HepG2 (cell line): ENCODE results near the gene C21orf58. TPM values are rescaled to one million over a fixed set of nuclear protein-coding genes. Genes with fewer than 3 reads are reported as not detected.
A peak's percentile ranks its signal among the peaks of the same experiment; 100 is the strongest.

Experiments used
- CENPT ChIP-seq: sonication (generic); formaldehyde crosslinking; IDR thresholded peaks from 2 replicates; pipeline ENCODE4 v1.8.0; 2022; ENCODE audit warnings: low read depth, mild to moderate bottlenecking, moderate library complexity, missing genetic modification reagents
- HDAC1 ChIP-seq: sonication (generic); formaldehyde crosslinking; IDR thresholded peaks from 2 replicates; pipeline ENCODE4 v1.5.1; 2020; ENCODE audit warnings: mild to moderate bottlenecking, missing genetic modification reagents
- ISL2 ChIP-seq: sonication (generic); formaldehyde crosslinking; IDR thresholded peaks from 2 replicates; pipeline ENCODE4 v1.5.0; 2020; ENCODE audit warnings: missing genetic modification reagents
- SATB2 ChIP-seq: sonication (generic); formaldehyde crosslinking; IDR thresholded peaks from 2 replicates; pipeline ENCODE4 v1.5.0; 2020; ENCODE audit warnings: missing genetic modification reagents
- SMAD1 ChIP-seq: sonication (generic); formaldehyde crosslinking; IDR thresholded peaks from 2 replicates; pipeline ENCODE4 v1.4.0; 2020; ENCODE audit warnings: missing genetic modification reagents, low read depth, mild to moderate bottlenecking, borderline replicate concordance
- SMC3 ChIP-seq: IDR thresholded peaks from 2 replicates; pipeline ENCODE4 v1.6.1; 2011; ENCODE audit warnings: low read length, improper control_type of control experiment
- ZBTB38 ChIP-seq: sonication (generic); formaldehyde crosslinking; IDR thresholded peaks from 2 replicates; pipeline ENCODE4 v1.5.1; 2020; ENCODE audit warnings: mild to moderate bottlenecking, missing genetic modification reagents
- ZBTB7B ChIP-seq: sonication (generic); formaldehyde crosslinking; IDR thresholded peaks from 2 replicates; pipeline ENCODE4 v1.4.0; 2020; ENCODE audit warnings: missing genetic modification reagents
- ZNF598 ChIP-seq: sonication (generic); formaldehyde crosslinking; IDR thresholded peaks from 2 replicates; pipeline ENCODE4 v1.5.1; 2020; ENCODE audit warnings: mild to moderate bottlenecking, missing genetic modification reagents, borderline replicate concordance
- ZNF670 ChIP-seq: sonication (generic); formaldehyde crosslinking; IDR thresholded peaks from 2 replicates; pipeline ENCODE4 v1.8.0; 2022; ENCODE audit warnings: mild to moderate bottlenecking, missing genetic modification reagents, borderline replicate concordance
- polyA plus RNA-seq, 8 experiments: library from polyadenylated mRNA; depleted of rRNA in 3 of 8; stranded (reverse) in 7 of 8; unstranded in 1 of 8; fragments of >200 nt; fragmentation: Illumina TruSeq in 4 of 8; extraction: Trizol in 4 of 8; gene quantifications; 2 replicates each; pipeline versions ENCODE4 v1.2.1 to v1.2.3, GENCODE V29; 2011 to 2016; ENCODE audit warnings: low read depth in 4 of 8, missing spikeins in 1 of 8, mixed read lengths in 1 of 8; ENCODE audit not compliant: insufficient read depth in 1 of 8
- total RNA-seq, 5 experiments: library from RNA; depleted of rRNA; stranded (reverse); fragments of >200 nt; fragmentation: Illumina TruSeq; extraction: Trizol; gene quantifications; 2 replicates each; pipeline ENCODE4 v1.2.3, GENCODE V29; 2016; ENCODE audit warnings: low read depth in 1 of 5
- TF ChIP-seq, protein P1 (sequence below), 2 experiments: sonication (generic) in 1 of 2; formaldehyde crosslinking in 1 of 2; IDR thresholded peaks; 2 replicates each; pipeline versions ENCODE4 v1.4.0 to v1.6.1; 2018 to 2020; ENCODE audit warnings: missing genetic modification reagents in 2 of 2, borderline replicate concordance in 1 of 2, low read depth in 1 of 2, mild to moderate bottlenecking in 1 of 2, missing biosample characterization in 1 of 2
- TF ChIP-seq, protein P2 (sequence below): sonication (generic); formaldehyde crosslinking; IDR thresholded peaks from 2 replicates; pipeline ENCODE4 v1.4.0; 2020; ENCODE audit warnings: missing genetic modification reagents
- TF ChIP-seq, protein P3 (sequence below): sonication (generic); formaldehyde crosslinking; IDR thresholded peaks from 2 replicates; pipeline ENCODE4 v1.4.0; 2020; ENCODE audit warnings: missing genetic modification reagents
- TF ChIP-seq, protein P4 (sequence below): sonication (generic); formaldehyde crosslinking; IDR thresholded peaks from 2 replicates; pipeline ENCODE4 v1.4.0; 2020; ENCODE audit warnings: missing genetic modification reagents

C21orf58 gene
- total and polyA plus RNA-seq, 2 of the 13 experiments (the other 11 are each of a cell fraction or from before 2014, with no cell fraction given): 3.5 to 6.8 TPM

DNA sequence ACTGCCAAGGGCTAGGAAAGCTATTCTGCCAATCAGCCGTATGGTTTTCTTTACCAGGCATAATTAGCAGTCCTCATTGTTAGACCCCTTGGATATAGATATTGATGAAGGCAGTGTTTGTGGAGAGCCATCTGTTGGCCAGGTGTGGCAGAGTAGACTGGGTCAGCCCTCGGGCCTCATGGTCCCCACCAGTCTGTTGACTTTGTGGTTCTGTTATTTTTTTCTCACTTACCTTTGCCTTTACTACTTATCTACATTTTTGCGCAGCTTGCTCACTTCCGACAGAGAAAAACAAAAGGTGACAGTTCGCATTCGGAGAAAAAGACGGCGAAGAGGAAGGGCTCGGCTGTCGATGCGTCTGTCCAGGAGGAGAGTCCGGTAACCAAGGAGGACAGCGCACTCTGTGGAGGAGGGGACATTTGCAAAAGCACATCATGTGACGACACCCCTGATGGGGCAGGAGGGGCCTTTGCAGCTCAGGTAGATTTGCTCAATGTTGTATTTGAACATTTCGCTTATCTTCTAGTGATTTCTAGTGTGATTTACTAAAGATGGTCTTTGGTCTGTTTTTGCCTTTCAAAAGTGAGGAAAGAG is 2.5 kb upstream of the C21orf58 start (continued):
- TF ChIP-seq, protein P1, sequence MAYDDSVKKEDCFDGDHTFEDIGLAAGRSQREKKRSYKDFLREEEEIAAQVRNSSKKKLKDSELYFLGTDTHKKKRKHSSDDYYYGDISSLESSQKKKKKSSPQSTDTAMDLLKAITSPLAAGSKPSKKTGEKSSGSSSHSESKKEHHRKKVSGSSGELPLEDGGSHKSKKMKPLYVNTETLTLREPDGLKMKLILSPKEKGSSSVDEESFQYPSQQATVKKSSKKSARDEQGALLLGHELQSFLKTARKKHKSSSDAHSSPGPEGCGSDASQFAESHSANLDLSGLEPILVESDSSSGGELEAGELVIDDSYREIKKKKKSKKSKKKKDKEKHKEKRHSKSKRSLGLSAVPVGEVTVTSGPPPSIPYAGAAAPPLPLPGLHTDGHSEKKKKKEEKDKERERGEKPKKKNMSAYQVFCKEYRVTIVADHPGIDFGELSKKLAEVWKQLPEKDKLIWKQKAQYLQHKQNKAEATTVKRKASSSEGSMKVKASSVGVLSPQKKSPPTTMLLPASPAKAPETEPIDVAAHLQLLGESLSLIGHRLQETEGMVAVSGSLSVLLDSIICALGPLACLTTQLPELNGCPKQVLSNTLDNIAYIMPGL (CRISPR knock-in tag; IDR thresholded peaks at IDR 0.05; ENCODE audit: borderline replicate concordance in 1 of 2, low read depth in 1 of 2): peak; percentile 5 to 60; a peak in 2 of 4 replicates
- TF ChIP-seq, protein P2, sequence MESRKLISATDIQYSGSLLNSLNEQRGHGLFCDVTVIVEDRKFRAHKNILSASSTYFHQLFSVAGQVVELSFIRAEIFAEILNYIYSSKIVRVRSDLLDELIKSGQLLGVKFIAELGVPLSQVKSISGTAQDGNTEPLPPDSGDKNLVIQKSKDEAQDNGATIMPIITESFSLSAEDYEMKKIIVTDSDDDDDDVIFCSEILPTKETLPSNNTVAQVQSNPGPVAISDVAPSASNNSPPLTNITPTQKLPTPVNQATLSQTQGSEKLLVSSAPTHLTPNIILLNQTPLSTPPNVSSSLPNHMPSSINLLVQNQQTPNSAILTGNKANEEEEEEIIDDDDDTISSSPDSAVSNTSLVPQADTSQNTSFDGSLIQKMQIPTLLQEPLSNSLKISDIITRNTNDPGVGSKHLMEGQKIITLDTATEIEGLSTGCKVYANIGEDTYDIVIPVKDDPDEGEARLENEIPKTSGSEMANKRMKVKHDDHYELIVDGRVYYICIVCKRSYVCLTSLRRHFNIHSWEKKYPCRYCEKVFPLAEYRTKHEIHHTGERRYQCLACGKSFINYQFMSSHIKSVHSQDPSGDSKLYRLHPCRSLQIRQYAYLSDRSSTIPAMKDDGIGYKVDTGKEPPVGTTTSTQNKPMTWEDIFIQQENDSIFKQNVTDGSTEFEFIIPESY (CRISPR knock-in tag): peak; percentile 56; the same call in 1 of the 2 replicates
- TF ChIP-seq ZNF670 (CRISPR knock-in tag) (no peak), SATB2 (CRISPR knock-in tag) (no peak), ZBTB38 (CRISPR knock-in tag) (peak; percentile 60; the same call in 1 of the 2 replicates), ISL2 (CRISPR knock-in tag) (no peak), CENPT (CRISPR knock-in tag) (no peak), SMC3 (peak; percentile 18; the same call in 1 of the 2 replicates), ZNF598 (no peak), ZBTB7B (CRISPR knock-in tag) (0 out of 2 replicates have a peak, but pooled peaks have one; percentile 20), SMAD1 (CRISPR knock-in tag) (no peak), HDAC1 (CRISPR knock-in tag) (peak; percentile 35)
- TF ChIP-seq, protein P3, sequence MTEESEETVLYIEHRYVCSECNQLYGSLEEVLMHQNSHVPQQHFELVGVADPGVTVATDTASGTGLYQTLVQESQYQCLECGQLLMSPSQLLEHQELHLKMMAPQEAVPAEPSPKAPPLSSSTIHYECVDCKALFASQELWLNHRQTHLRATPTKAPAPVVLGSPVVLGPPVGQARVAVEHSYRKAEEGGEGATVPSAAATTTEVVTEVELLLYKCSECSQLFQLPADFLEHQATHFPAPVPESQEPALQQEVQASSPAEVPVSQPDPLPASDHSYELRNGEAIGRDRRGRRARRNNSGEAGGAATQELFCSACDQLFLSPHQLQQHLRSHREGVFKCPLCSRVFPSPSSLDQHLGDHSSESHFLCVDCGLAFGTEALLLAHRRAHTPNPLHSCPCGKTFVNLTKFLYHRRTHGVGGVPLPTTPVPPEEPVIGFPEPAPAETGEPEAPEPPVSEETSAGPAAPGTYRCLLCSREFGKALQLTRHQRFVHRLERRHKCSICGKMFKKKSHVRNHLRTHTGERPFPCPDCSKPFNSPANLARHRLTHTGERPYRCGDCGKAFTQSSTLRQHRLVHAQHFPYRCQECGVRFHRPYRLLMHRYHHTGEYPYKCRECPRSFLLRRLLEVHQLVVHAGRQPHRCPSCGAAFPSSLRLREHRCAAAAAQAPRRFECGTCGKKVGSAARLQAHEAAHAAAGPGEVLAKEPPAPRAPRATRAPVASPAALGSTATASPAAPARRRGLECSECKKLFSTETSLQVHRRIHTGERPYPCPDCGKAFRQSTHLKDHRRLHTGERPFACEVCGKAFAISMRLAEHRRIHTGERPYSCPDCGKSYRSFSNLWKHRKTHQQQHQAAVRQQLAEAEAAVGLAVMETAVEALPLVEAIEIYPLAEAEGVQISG (CRISPR knock-in tag): 0 out of 2 replicates have a peak, but pooled peaks have one; percentile 14
- TF ChIP-seq, protein P4, sequence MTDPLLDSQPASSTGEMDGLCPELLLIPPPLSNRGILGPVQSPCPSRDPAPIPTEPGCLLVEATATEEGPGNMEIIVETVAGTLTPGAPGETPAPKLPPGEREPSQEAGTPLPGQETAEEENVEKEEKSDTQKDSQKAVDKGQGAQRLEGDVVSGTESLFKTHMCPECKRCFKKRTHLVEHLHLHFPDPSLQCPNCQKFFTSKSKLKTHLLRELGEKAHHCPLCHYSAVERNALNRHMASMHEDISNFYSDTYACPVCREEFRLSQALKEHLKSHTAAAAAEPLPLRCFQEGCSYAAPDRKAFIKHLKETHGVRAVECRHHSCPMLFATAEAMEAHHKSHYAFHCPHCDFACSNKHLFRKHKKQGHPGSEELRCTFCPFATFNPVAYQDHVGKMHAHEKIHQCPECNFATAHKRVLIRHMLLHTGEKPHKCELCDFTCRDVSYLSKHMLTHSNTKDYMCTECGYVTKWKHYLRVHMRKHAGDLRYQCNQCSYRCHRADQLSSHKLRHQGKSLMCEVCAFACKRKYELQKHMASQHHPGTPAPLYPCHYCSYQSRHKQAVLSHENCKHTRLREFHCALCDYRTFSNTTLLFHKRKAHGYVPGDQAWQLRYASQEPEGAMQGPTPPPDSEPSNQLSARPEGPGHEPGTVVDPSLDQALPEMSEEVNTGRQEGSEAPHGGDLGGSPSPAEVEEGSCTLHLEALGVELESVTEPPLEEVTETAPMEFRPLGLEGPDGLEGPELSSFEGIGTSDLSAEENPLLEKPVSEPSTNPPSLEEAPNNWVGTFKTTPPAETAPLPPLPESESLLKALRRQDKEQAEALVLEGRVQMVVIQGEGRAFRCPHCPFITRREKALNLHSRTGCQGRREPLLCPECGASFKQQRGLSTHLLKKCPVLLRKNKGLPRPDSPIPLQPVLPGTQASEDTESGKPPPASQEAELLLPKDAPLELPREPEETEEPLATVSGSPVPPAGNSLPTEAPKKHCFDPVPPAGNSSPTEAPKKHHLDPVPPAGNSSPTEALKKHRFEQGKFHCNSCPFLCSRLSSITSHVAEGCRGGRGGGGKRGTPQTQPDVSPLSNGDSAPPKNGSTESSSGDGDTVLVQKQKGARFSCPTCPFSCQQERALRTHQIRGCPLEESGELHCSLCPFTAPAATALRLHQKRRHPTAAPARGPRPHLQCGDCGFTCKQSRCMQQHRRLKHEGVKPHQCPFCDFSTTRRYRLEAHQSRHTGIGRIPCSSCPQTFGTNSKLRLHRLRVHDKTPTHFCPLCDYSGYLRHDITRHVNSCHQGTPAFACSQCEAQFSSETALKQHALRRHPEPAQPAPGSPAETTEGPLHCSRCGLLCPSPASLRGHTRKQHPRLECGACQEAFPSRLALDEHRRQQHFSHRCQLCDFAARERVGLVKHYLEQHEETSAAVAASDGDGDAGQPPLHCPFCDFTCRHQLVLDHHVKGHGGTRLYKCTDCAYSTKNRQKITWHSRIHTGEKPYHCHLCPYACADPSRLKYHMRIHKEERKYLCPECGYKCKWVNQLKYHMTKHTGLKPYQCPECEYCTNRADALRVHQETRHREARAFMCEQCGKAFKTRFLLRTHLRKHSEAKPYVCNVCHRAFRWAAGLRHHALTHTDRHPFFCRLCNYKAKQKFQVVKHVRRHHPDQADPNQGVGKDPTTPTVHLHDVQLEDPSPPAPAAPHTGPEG (CRISPR knock-in tag): peak; percentile 62; the same call in 1 of the 2 replicates
